ENCODE measurements around the gene ARHGEF7. TPM values are rescaled to one million over a fixed set of nuclear protein-coding genes. Genes with fewer than 3 reads are reported as not detected.

ARHGEF7 gene
- total RNA-seq, 1 experiment from 2014 or later: 46.2 TPM

- peaks cover 4 to 27% of the 10 kb centered on the region in 2 experiments for H3K36me3 ChIP-seq (ENCODE audit: control insufficient read depth in 1 of 2, insufficient read depth in 2 of 2, low read length in 2 of 2)
- ChIA-PET POLR2A (no interaction called here), CTCF (no interaction called here), RAD21 (ENCODE audit: low non-redundant PET in 1 of 2, low total read pairs in 2 of 2, uncharacterized antibody in 2 of 2, unreplicated experiment in 2 of 2) (no interaction called here)
- H3K4me3 ChIP-seq (replicated peaks in 1 of 2; ENCODE audit: low read depth in 1 of 2, low read length in 2 of 2): no peak overlapping the region
- ATAC-seq: no peak
- H3K9ac ChIP-seq (ENCODE audit: low read length): no peak overlapping the region
- intact Hi-C loops (cut with micrococcal nuclease): no loop called here
- H3K4me2 ChIP-seq (ENCODE audit: low read length): no peak overlapping the region
- H2AFZ ChIP-seq (ENCODE audit: low read depth, low read length, poor library complexity, severe bottlenecking): no peak overlapping the region
- H3K9me3 ChIP-seq (ENCODE audit: control insufficient read depth in 1 of 2, insufficient read depth in 1 of 2, low read depth in 1 of 2, low read length in 2 of 2): no peaks in the 10 kb centered on the region
- no peak for DNase-seq (ENCODE audit: low read depth, low spot score)
- H3K4me1 ChIP-seq (ENCODE audit: control insufficient read depth in 1 of 2, insufficient read depth in 2 of 2, low read length in 2 of 2): no peaks in the 10 kb centered on the region
- no TSS peak for BruUV-seq (replicated peaks)
- peaks cover 5% of the 10 kb centered on the region for H3K79me2 ChIP-seq (ENCODE audit: insufficient read depth, low read length)
- no peaks in the 10 kb centered on the region for H3K27me3 ChIP-seq (ENCODE audit: insufficient read depth, low read length)
- H3K9me2 ChIP-seq (ENCODE audit: insufficient read depth): no peaks in the 10 kb centered on the region
- H3K27ac ChIP-seq (ENCODE audit: low read depth, low read length): no peak overlapping the region
- TF ChIP-seq ZBTB33 (IDR thresholded peaks at IDR 0.05; ENCODE audit: extremely low read depth, insufficient replicate concordance, low read length): no peak
- H4K20me1 ChIP-seq (ENCODE audit: insufficient read depth): no peaks in the 10 kb centered on the region
Observed at GRCh38 chr13:111275995-111276618, 161.0 kb downstream of the ARHGEF7 start.

DNA sequence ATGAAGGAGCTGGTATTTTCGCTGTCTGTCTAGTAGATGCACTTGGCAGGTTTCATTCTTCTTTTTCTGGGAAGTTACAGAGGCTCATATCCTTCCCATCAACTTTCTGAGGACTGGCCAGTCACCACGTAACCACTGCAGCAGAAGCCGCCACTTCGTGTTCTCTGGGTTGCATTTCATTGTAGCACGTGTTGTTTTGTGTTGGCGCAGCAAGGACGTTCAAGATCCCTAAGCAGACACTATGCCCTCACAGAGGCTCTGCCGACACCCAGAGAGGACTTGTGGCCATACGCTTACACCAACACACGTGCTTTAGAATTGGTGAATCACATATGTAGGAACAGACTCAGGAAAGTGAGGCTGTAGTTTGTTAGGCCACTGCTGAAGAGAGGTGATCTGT, 163.1 kb downstream of the ARHGEF7 start:
- RAD21 ChIA-PET (ENCODE audit: low non-redundant PET in 1 of 2, low total read pairs in 2 of 2, uncharacterized antibody in 2 of 2, unreplicated experiment in 2 of 2): no interaction called here
- Histone ChIP-seq H3K27me3 (ENCODE audit: insufficient read depth, low read length) (no peaks in the 10 kb centered on the region), H3K4me3 (replicated peaks in 1 of 2; ENCODE audit: low read depth in 1 of 2, low read length in 2 of 2) (no peak overlapping the region), H3K4me1 (ENCODE audit: control insufficient read depth in 1 of 2, insufficient read depth in 2 of 2, low read length in 2 of 2) (no peaks in the 10 kb centered on the region), H3K79me2 (ENCODE audit: insufficient read depth, low read length) (peaks cover 5% of the 10 kb centered on the region), H2AFZ (ENCODE audit: low read depth, low read length, poor library complexity, severe bottlenecking) (no peak overlapping the region), H3K9ac (ENCODE audit: low read length) (no peak overlapping the region), H3K27ac (ENCODE audit: low read depth, low read length) (no peak overlapping the region), H3K36me3 (ENCODE audit: control insufficient read depth in 1 of 2, insufficient read depth in 2 of 2, low read length in 2 of 2) (peaks cover 4 to 34% of the 10 kb centered on the region in 2 experiments), H3K4me2 (ENCODE audit: low read length) (no peak overlapping the region), H3K9me3 (ENCODE audit: control insufficient read depth in 1 of 2, insufficient read depth in 1 of 2, low read depth in 1 of 2, low read length in 2 of 2) (no peaks in the 10 kb centered on the region), H3K9me2 (ENCODE audit: insufficient read depth) (no peaks in the 10 kb centered on the region), H4K20me1 (ENCODE audit: insufficient read depth) (no peaks in the 10 kb centered on the region)
- ATAC-seq: no peak
- no peak for DNase-seq (ENCODE audit: low read depth, low spot score)
- POLR2A ChIA-PET: no interaction called here
- TF ChIP-seq EZH2 (IDR thresholded peaks at IDR 0.05) (no peak), JUND (IDR thresholded peaks at IDR 0.05) (no peak), TCF7L2 (IDR thresholded peaks at IDR 0.05; ENCODE audit: borderline replicate concordance, extremely low read depth, insufficient read depth, insufficient read length) (no peak), ZBTB33 (IDR thresholded peaks at IDR 0.05; ENCODE audit: extremely low read depth, insufficient replicate concordance, low read length) (no peak), CTCF (IDR thresholded peaks at IDR 0.05 in 2 of 3, conservative IDR thresholded peaks at IDR 0.05 in 1 of 3; ENCODE audit: borderline replicate concordance in 1 of 3, insufficient read depth in 1 of 3, low read depth in 2 of 3, low read length in 2 of 3) (no peak)
- CTCF ChIA-PET: no interaction called here
- intact Hi-C loops (cut with micrococcal nuclease): no loop called here
- BruUV-seq (replicated peaks): TSS peak; percentile 14
